HepG2 (cell line): ENCODE measurements around the gene REC114. TPM values are rescaled to one million over a fixed set of nuclear protein-coding genes. Genes with fewer than 3 reads are reported as not detected.

Experiments
- EHMT2 ChIP-seq: fragments of 200-600 bp; sonication (generic); IDR thresholded peaks from 2 replicates; pipeline ENCODE4 v1.7.0; 2017; ENCODE audit warnings: antibody characterized with exemption, low read depth, low read length, borderline replicate concordance
- HNRNPK ChIP-seq: fragments of 200-400 bp; formaldehyde crosslinking; IDR thresholded peaks from 2 replicates; pipeline ENCODE4 v1.6.1; 2018; ENCODE audit warnings: low read length, low read depth, moderate library complexity, mild to moderate bottlenecking; ENCODE audit not compliant: poor library complexity, severe bottlenecking
- PHF21A ChIP-seq: sonication (generic); formaldehyde crosslinking; IDR thresholded peaks from 2 replicates; pipeline ENCODE4 v1.5.0; 2020; ENCODE audit warnings: mild to moderate bottlenecking, missing genetic modification reagents
- POLR2G ChIP-seq: fragments of 200-400 bp; formaldehyde crosslinking; IDR thresholded peaks from 2 replicates; pipeline ENCODE4 v1.6.1; 2018; ENCODE audit warnings: mild to moderate bottlenecking, low read depth, low read length, moderate library complexity
- PPARG ChIP-seq: conservative IDR thresholded peaks from 2 replicates; pipeline ENCODE4 v1.6.1; 2016; ENCODE audit warnings: missing biosample characterization, missing genetic modification reagents
- RXRB ChIP-seq: IDR thresholded peaks from 2 replicates; pipeline ENCODE4 v1.6.1; 2016; ENCODE audit warnings: borderline replicate concordance, missing genetic modification reagents, missing compliant biosample characterization
- polyA plus RNA-seq, 8 experiments: library from polyadenylated mRNA; depleted of rRNA in 3 of 8; stranded (reverse) in 7 of 8; unstranded in 1 of 8; fragments of >200 nt; fragmentation: Illumina TruSeq in 4 of 8; extraction: Trizol in 4 of 8; gene quantifications; 2 replicates each; pipeline versions ENCODE4 v1.2.1 to v1.2.3, GENCODE V29; 2011 to 2016; ENCODE audit warnings: low read depth in 4 of 8, missing spikeins in 1 of 8, mixed read lengths in 1 of 8; ENCODE audit not compliant: insufficient read depth in 1 of 8
- total RNA-seq, 5 experiments: library from RNA; depleted of rRNA; stranded (reverse); fragments of >200 nt; fragmentation: Illumina TruSeq; extraction: Trizol; gene quantifications; 2 replicates each; pipeline ENCODE4 v1.2.3, GENCODE V29; 2016; ENCODE audit warnings: low read depth in 1 of 5
- TF ChIP-seq, protein P1 (sequence below): sonication (generic); formaldehyde crosslinking; IDR thresholded peaks from 2 replicates; pipeline ENCODE4 v1.9.0; 2021; ENCODE audit warnings: mild to moderate bottlenecking, missing genetic modification reagents
- TF ChIP-seq, protein P2 (sequence below): sonication (generic); formaldehyde crosslinking; IDR thresholded peaks from 2 replicates; pipeline ENCODE4 v1.4.0; 2020; ENCODE audit warnings: missing genetic modification reagents, borderline replicate concordance
- TF ChIP-seq, protein P3 (sequence below): sonication (generic); formaldehyde crosslinking; IDR thresholded peaks from 2 replicates; pipeline ENCODE4 v1.8.1; 2022; ENCODE audit warnings: low read depth, mild to moderate bottlenecking, missing genetic modification reagents

Gene REC114
- total and polyA plus RNA-seq, 2 of the 13 experiments (the other 11 are each of a cell fraction or from before 2014, with no cell fraction given) = not detected

DNA sequence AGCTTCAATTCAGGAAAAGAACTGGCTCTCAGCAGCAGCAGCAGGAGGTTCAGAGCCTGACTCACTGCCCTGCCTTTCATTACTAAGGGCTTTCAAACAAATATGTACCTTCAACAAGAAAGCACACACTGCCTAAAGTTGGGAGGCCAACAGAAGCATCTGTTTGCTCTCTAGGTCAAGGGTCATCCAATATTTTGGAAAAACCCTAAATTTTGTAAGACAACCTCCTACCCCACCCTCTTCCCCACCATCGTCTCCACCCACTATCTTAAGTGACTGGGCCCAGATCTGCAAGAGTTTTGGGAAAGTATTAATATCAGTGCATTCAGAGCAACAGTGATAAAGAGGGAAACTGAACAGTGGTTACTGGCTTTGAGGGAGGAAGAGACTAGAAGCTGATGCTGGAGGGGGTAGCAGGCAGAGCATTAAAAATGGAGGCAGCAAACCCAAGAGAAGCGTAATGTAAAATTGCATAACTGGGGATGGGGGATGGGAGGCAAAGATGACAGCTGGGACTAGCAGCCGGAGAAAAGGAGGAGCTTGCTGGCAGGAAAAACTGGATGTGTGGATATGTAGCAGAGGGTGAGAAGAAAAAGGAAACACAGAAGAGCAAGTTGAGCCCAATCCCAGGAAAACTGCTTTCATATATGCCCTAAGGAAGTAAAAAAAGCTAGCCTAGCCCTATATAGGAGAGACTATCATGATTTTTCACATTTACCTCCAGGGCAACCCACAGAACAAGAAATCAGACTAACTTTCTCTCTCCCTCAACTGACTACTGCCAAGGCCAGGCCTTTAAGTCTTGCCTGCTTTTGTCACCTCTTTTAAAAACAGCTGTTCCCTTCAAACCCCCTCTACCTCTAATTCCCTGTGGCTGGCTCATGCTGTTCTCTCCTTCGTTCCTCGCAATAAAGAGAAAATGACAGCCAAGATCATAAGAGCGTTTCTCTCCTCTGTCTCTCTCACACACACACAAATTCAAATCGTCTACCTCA, 158.8 kb downstream of the REC114 start (continued):
- TF ChIP-seq, protein P1, sequence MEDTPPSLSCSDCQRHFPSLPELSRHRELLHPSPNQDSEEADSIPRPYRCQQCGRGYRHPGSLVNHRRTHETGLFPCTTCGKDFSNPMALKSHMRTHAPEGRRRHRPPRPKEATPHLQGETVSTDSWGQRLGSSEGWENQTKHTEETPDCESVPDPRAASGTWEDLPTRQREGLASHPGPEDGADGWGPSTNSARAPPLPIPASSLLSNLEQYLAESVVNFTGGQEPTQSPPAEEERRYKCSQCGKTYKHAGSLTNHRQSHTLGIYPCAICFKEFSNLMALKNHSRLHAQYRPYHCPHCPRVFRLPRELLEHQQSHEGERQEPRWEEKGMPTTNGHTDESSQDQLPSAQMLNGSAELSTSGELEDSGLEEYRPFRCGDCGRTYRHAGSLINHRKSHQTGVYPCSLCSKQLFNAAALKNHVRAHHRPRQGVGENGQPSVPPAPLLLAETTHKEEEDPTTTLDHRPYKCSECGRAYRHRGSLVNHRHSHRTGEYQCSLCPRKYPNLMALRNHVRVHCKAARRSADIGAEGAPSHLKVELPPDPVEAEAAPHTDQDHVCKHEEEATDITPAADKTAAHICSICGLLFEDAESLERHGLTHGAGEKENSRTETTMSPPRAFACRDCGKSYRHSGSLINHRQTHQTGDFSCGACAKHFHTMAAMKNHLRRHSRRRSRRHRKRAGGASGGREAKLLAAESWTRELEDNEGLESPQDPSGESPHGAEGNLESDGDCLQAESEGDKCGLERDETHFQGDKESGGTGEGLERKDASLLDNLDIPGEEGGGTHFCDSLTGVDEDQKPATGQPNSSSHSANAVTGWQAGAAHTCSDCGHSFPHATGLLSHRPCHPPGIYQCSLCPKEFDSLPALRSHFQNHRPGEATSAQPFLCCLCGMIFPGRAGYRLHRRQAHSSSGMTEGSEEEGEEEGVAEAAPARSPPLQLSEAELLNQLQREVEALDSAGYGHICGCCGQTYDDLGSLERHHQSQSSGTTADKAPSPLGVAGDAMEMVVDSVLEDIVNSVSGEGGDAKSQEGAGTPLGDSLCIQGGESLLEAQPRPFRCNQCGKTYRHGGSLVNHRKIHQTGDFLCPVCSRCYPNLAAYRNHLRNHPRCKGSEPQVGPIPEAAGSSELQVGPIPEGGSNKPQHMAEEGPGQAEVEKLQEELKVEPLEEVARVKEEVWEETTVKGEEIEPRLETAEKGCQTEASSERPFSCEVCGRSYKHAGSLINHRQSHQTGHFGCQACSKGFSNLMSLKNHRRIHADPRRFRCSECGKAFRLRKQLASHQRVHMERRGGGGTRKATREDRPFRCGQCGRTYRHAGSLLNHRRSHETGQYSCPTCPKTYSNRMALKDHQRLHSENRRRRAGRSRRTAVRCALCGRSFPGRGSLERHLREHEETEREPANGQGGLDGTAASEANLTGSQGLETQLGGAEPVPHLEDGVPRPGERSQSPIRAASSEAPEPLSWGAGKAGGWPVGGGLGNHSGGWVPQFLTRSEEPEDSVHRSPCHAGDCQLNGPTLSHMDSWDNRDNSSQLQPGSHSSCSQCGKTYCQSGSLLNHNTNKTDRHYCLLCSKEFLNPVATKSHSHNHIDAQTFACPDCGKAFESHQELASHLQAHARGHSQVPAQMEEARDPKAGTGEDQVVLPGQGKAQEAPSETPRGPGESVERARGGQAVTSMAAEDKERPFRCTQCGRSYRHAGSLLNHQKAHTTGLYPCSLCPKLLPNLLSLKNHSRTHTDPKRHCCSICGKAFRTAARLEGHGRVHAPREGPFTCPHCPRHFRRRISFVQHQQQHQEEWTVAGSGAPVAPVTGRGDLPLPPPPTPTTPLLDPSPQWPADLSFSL (CRISPR knock-in tag) = 0 out of 2 replicates have a peak, but pooled peaks have one; percentile 25
- TF ChIP-seq EHMT2 (no peak), PHF21A (CRISPR knock-in tag) (no peak; the same call in 1 of the 2 replicates), POLR2G (no peak), RXRB (peak; percentile 36; the same call in 1 of the 2 replicates), PPARG (peak; percentile 76; the same call in 1 of the 2 replicates), HNRNPK (peak; percentile 26)
- TF ChIP-seq, protein P2, sequence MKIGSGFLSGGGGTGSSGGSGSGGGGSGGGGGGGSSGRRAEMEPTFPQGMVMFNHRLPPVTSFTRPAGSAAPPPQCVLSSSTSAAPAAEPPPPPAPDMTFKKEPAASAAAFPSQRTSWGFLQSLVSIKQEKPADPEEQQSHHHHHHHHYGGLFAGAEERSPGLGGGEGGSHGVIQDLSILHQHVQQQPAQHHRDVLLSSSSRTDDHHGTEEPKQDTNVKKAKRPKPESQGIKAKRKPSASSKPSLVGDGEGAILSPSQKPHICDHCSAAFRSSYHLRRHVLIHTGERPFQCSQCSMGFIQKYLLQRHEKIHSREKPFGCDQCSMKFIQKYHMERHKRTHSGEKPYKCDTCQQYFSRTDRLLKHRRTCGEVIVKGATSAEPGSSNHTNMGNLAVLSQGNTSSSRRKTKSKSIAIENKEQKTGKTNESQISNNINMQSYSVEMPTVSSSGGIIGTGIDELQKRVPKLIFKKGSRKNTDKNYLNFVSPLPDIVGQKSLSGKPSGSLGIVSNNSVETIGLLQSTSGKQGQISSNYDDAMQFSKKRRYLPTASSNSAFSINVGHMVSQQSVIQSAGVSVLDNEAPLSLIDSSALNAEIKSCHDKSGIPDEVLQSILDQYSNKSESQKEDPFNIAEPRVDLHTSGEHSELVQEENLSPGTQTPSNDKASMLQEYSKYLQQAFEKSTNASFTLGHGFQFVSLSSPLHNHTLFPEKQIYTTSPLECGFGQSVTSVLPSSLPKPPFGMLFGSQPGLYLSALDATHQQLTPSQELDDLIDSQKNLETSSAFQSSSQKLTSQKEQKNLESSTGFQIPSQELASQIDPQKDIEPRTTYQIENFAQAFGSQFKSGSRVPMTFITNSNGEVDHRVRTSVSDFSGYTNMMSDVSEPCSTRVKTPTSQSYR (CRISPR knock-in tag) = peak; percentile 91
- TF ChIP-seq, protein P3, sequence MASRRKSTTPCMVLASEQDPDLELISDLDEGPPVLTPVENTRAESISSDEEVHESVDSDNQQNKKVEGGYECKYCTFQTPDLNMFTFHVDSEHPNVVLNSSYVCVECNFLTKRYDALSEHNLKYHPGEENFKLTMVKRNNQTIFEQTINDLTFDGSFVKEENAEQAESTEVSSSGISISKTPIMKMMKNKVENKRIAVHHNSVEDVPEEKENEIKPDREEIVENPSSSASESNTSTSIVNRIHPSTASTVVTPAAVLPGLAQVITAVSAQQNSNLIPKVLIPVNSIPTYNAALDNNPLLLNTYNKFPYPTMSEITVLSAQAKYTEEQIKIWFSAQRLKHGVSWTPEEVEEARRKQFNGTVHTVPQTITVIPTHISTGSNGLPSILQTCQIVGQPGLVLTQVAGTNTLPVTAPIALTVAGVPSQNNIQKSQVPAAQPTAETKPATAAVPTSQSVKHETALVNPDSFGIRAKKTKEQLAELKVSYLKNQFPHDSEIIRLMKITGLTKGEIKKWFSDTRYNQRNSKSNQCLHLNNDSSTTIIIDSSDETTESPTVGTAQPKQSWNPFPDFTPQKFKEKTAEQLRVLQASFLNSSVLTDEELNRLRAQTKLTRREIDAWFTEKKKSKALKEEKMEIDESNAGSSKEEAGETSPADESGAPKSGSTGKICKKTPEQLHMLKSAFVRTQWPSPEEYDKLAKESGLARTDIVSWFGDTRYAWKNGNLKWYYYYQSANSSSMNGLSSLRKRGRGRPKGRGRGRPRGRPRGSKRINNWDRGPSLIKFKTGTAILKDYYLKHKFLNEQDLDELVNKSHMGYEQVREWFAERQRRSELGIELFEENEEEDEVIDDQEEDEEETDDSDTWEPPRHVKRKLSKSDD (CRISPR knock-in tag) = 0 out of 2 replicates have a peak, but pooled peaks have one; percentile 33
